ENCODE results near the gene PCSK7. TPM values are rescaled to one million over a fixed set of nuclear protein-coding genes. Genes with fewer than 3 reads are reported as not detected.

PCSK7 gene
- total RNA-seq, 1 donor = 44.5 TPM

- Histone ChIP-seq H4K20me1 (ENCODE audit: insufficient read depth, low read length) (peaks cover 27% of the 10 kb centered on the region), H3K4me2 (ENCODE audit: insufficient read depth, low read length) (no peak overlapping the region), H3K4me3 (ENCODE audit: insufficient read depth, low read length) (no peak overlapping the region), H3K4me1 (ENCODE audit: insufficient read depth, low read length) (peaks cover 19% of the 10 kb centered on the region), H3K36me3 (ENCODE audit: insufficient read depth, low read length) (peaks cover 58% of the 10 kb centered on the region), H3K9me3 (ENCODE audit: low read depth, low read length) (no peaks in the 10 kb centered on the region), H3K27me3 (ENCODE audit: insufficient read depth, low read length) (no peaks in the 10 kb centered on the region), H2AFZ (ENCODE audit: low read length) (no peak overlapping the region), H3K79me2 (ENCODE audit: insufficient read depth, low read length) (peaks cover 41% of the 10 kb centered on the region), H3K27ac (ENCODE audit: low read depth, low read length) (peak overlapping the region; percentile 16)
- no peak for TF ChIP-seq CTCF (IDR thresholded peaks at IDR 0.05; ENCODE audit: extremely low read depth, low read depth, low read length)
- DNase-seq (ENCODE audit: insufficient read length, low spot score, missing footprints) = peak; percentile 43
Observed at GRCh38 chr11:117197006-117197405, 34.9 kb downstream of the PCSK7 start.

GRCh38 chr11:117195761-117196160 is 36.1 kb downstream of the PCSK7 start:
- Histone ChIP-seq H3K27me3 (ENCODE audit: insufficient read depth, low read length) (no peaks in the 10 kb centered on the region), H3K4me2 (ENCODE audit: insufficient read depth, low read length) (no peak overlapping the region), H4K20me1 (ENCODE audit: insufficient read depth, low read length) (peaks cover 14% of the 10 kb centered on the region), H3K79me2 (ENCODE audit: insufficient read depth, low read length) (peaks cover 29% of the 10 kb centered on the region), H3K4me3 (ENCODE audit: insufficient read depth, low read length) (no peak overlapping the region), H3K9me3 (ENCODE audit: low read depth, low read length) (no peaks in the 10 kb centered on the region), H3K36me3 (ENCODE audit: insufficient read depth, low read length) (peaks cover 56% of the 10 kb centered on the region), H3K27ac (ENCODE audit: low read depth, low read length) (no peak overlapping the region), H3K4me1 (ENCODE audit: insufficient read depth, low read length) (peaks cover 12% of the 10 kb centered on the region), H2AFZ (ENCODE audit: low read length) (no peak overlapping the region)
- no peak for TF ChIP-seq CTCF (IDR thresholded peaks at IDR 0.05; ENCODE audit: extremely low read depth, low read depth, low read length)
- peak; percentile 38 for DNase-seq (ENCODE audit: insufficient read length, low spot score, missing footprints)

- H3K4me1 ChIP-seq (ENCODE audit: insufficient read depth, low read length) = peaks cover 12% of the 10 kb centered on the region
- no peak overlapping the region for H3K27ac ChIP-seq (ENCODE audit: low read depth, low read length)
- no peak overlapping the region for H3K4me2 ChIP-seq (ENCODE audit: insufficient read depth, low read length)
- DNase-seq (ENCODE audit: insufficient read length, low spot score, missing footprints) = peak; percentile 52
- peaks cover 59% of the 10 kb centered on the region for H3K36me3 ChIP-seq (ENCODE audit: insufficient read depth, low read length)
- no peaks in the 10 kb centered on the region for H3K9me3 ChIP-seq (ENCODE audit: low read depth, low read length)
- H2AFZ ChIP-seq (ENCODE audit: low read length) = no peak overlapping the region
- H4K20me1 ChIP-seq (ENCODE audit: insufficient read depth, low read length) = peaks cover 9% of the 10 kb centered on the region
- TF ChIP-seq CTCF (IDR thresholded peaks at IDR 0.05; ENCODE audit: extremely low read depth, low read depth, low read length) = no peak
- H3K27me3 ChIP-seq (ENCODE audit: insufficient read depth, low read length) = no peaks in the 10 kb centered on the region
- H3K79me2 ChIP-seq (ENCODE audit: insufficient read depth, low read length) = peaks cover 24% of the 10 kb centered on the region
- H3K4me3 ChIP-seq (ENCODE audit: insufficient read depth, low read length) = no peak overlapping the region
Observed at GRCh38 chr11:117195258-117195657, 36.6 kb downstream of the PCSK7 start.

GRCh38 chr11:117194267-117194666 is 37.6 kb downstream of the PCSK7 start:
- TF ChIP-seq CTCF (IDR thresholded peaks at IDR 0.05; ENCODE audit: extremely low read depth, low read depth, low read length) = no peak
- H3K4me2 ChIP-seq (ENCODE audit: insufficient read depth, low read length) = no peak overlapping the region
- H3K79me2 ChIP-seq (ENCODE audit: insufficient read depth, low read length) = peaks cover 14% of the 10 kb centered on the region
- H3K9me3 ChIP-seq (ENCODE audit: low read depth, low read length) = no peaks in the 10 kb centered on the region
- no peak overlapping the region for H2AFZ ChIP-seq (ENCODE audit: low read length)
- H4K20me1 ChIP-seq (ENCODE audit: insufficient read depth, low read length) = peaks cover 4% of the 10 kb centered on the region
- no peak overlapping the region for H3K27ac ChIP-seq (ENCODE audit: low read depth, low read length)
- peak; percentile 51 for DNase-seq (ENCODE audit: insufficient read length, low spot score, missing footprints)
- H3K27me3 ChIP-seq (ENCODE audit: insufficient read depth, low read length) = no peaks in the 10 kb centered on the region
- H3K36me3 ChIP-seq (ENCODE audit: insufficient read depth, low read length) = peaks cover 62% of the 10 kb centered on the region
- H3K4me3 ChIP-seq (ENCODE audit: insufficient read depth, low read length) = no peak overlapping the region
- peaks cover 12% of the 10 kb centered on the region for H3K4me1 ChIP-seq (ENCODE audit: insufficient read depth, low read length)

All from osteoblast (primary cell).